GM10266 (cell line): Measurements from ENCODE around the gene BIRC7.
"Not testable (repeated sequence)": the region's sequence is repeated elsewhere in the genome, so short reads cannot be mapped to it uniquely, and the experiment has no call there.

ENCODE experiments used
- DNase-seq: peaks from one replicate; pipeline ENCODE4 v3.0.0; 2012; ENCODE audit errors: extremely low spot score
- TF ChIP-seq, protein P1 (sequence below): IDR thresholded peaks from 2 replicates; pipeline ENCODE4 v1.5.1; 2012; ENCODE audit warnings: mild to moderate bottlenecking, low read depth; ENCODE audit not compliant: control insufficient read depth, insufficient read depth; ENCODE audit errors: missing control alignments

The BIRC7 gene

DNA sequence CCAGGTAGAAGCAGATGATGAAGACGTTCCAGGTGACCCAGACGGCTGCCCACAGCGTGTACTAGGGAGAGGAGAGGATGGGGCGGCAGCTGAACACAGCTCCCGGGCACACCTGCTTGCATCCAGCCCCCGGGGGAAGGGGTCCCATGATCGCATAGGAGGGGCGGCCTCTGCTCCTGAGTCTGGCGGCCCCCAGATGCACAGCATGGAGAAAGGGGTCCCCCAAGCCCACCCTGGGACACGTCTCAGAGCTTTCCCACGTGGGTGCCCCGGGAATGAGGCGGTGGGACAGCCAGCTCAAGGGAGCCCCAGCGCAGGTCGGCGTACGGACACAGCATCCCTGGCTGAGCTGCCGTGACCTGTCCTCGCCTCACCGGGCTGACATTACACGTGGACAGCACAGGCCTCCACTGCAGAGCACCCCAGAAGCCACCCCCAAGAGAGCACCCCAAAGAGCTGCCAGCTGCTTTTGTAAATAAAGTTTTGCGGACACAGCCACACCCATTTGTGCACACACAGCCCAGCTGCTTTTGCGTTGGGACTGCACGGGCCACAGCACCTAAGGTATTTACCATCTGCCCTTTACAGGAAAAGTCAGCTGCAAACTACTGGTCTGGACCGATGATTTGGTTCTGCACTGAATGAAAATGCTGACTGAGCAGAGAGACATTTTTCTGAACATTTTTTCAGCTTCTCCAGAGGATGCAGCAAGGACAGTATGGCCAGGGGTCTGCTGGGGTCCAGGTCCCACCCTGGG is 13.3 kb downstream of the BIRC7 start:
- no peak for DNase-seq
- TF ChIP-seq, protein P1, sequence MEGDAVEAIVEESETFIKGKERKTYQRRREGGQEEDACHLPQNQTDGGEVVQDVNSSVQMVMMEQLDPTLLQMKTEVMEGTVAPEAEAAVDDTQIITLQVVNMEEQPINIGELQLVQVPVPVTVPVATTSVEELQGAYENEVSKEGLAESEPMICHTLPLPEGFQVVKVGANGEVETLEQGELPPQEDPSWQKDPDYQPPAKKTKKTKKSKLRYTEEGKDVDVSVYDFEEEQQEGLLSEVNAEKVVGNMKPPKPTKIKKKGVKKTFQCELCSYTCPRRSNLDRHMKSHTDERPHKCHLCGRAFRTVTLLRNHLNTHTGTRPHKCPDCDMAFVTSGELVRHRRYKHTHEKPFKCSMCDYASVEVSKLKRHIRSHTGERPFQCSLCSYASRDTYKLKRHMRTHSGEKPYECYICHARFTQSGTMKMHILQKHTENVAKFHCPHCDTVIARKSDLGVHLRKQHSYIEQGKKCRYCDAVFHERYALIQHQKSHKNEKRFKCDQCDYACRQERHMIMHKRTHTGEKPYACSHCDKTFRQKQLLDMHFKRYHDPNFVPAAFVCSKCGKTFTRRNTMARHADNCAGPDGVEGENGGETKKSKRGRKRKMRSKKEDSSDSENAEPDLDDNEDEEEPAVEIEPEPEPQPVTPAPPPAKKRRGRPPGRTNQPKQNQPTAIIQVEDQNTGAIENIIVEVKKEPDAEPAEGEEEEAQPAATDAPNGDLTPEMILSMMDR = no peak

DNA sequence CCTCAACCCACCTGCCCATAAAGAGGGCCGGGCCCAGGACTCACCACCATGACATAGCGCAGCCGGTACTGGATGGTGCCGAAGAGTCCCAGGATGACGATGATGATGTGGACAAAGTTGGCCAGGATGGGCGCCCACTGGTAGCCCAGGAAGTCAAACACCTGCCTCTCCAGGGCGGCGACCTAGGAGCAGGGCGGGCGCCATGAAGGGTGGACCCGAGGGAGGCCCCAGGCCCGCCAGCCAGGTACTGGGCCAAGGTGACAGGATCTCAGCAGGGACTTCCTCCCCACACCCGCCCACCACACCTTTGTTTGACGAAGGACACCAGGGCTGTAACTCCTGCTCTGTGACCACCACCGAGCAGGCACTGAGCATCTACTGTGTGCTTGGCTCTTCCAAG is 14.2 kb downstream of the BIRC7 start:
- no peak for DNase-seq
- TF ChIP-seq, protein P1 = no peak

- not testable (repeated sequence) for DNase-seq
- TF ChIP-seq, protein P1 = peak; percentile 44
Observed at GRCh38 chr20:63251350-63251749, 15.6 kb downstream of the BIRC7 start.

GRCh38 chr20:63252284-63252711 is 16.6 kb downstream of the BIRC7 start:
- TF ChIP-seq, protein P1 = no peak

GRCh38 chr20:63253065-63253437 is 17.3 kb downstream of the BIRC7 start:
- TF ChIP-seq, protein P1 = no peak
- no peak for DNase-seq

More at GRCh38 chr20:63252284-63252711, 16.6 kb downstream of the BIRC7 start:
- no peak for DNase-seq

GRCh38 chr20:63253438-63254231 is 17.9 kb downstream of the BIRC7 start:
- DNase-seq = no peak
- TF ChIP-seq, protein P1 = no peak

GRCh38 chr20:63254232-63254605 is 18.5 kb downstream of the BIRC7 start, which contains the start of gene NKAIN4:
Gene NKAIN4, minus strand, starts transcription at chr20:63254463. Its CDS starts 13 bp downstream, at chr20:63254450.
- TF ChIP-seq, protein P1 = no peak
- DNase-seq = no peak
